ENCODE data around the gene ABCD4. TPM values are rescaled to one million over a fixed set of nuclear protein-coding genes. Genes with fewer than 3 reads are reported as not detected.
"Not testable (repeated sequence)": the region's sequence is repeated elsewhere in the genome, so short reads cannot be mapped to it uniquely, and the experiment has no call there.

Gene ABCD4
- total RNA-seq, 1 donor from 2014 or later, result 113 TPM

GRCh38 chr14:74348241-74348734 is 45.6 kb upstream of the ABCD4 start, which contains the start of gene VRTN:
VRTN (plus strand) TSS chr14:74348471; CDS start chr14:74356784, 8,313 bp downstream.
- no peak within 1 kb of the TSS for H3K4me3 Mint-ChIP-seq
- TF ChIP-seq CTCF (IDR thresholded peaks at IDR 0.05; ENCODE audit: unreplicated experiment), result no peak
- H3K27me3 Mint-ChIP-seq (ENCODE audit: low read depth), result peaks cover 40% of the 10 kb centered on the region
- H3K27ac Mint-ChIP-seq, result no peak within 1 kb of the TSS
- H3K36me3 Mint-ChIP-seq, result no peaks in the 10 kb centered on the region
- H3K4me1 Mint-ChIP-seq, result peaks cover 12% of the 10 kb centered on the region
- H3K9me3 Mint-ChIP-seq, result no peaks in the 10 kb centered on the region
- no peak for DNase-seq (ENCODE audit: low spot score in 2 of 2, unreplicated experiment in 2 of 2)

GRCh38 chr14:74347795-74348100 is 45.0 kb upstream of the ABCD4 start:
- Mint-ChIP-seq H3K36me3 (no peaks in the 10 kb centered on the region), H3K27ac (no peak overlapping the region), H3K27me3 (ENCODE audit: low read depth) (peaks cover 39% of the 10 kb centered on the region), H3K4me3 (no peak overlapping the region), H3K4me1 (peaks cover 12% of the 10 kb centered on the region), H3K9me3 (no peaks in the 10 kb centered on the region)
- no peak for TF ChIP-seq CTCF (IDR thresholded peaks at IDR 0.05; ENCODE audit: unreplicated experiment)
- DNase-seq (ENCODE audit: low spot score in 2 of 2, unreplicated experiment in 2 of 2), result no peak

GRCh38 chr14:74347097-74347794 is 44.5 kb upstream of the ABCD4 start:
- no peak overlapping the region for H3K27ac Mint-ChIP-seq
- no peaks in the 10 kb centered on the region for H3K9me3 Mint-ChIP-seq
- no peak for DNase-seq (ENCODE audit: low spot score in 2 of 2, unreplicated experiment in 2 of 2)
- H3K4me3 Mint-ChIP-seq, result no peak overlapping the region
- peaks cover 12% of the 10 kb centered on the region for H3K4me1 Mint-ChIP-seq
- H3K36me3 Mint-ChIP-seq, result no peaks in the 10 kb centered on the region
- no peak for TF ChIP-seq CTCF (IDR thresholded peaks at IDR 0.05; ENCODE audit: unreplicated experiment)
- H3K27me3 Mint-ChIP-seq (ENCODE audit: low read depth), result peaks cover 35% of the 10 kb centered on the region

GRCh38 chr14:74346341-74346740 is 43.6 kb upstream of the ABCD4 start:
- H3K4me1 Mint-ChIP-seq, result peaks cover 12% of the 10 kb centered on the region
- no peak overlapping the region for H3K4me3 Mint-ChIP-seq
- no peaks in the 10 kb centered on the region for H3K36me3 Mint-ChIP-seq
- H3K9me3 Mint-ChIP-seq, result no peaks in the 10 kb centered on the region
- peaks cover 35% of the 10 kb centered on the region for H3K27me3 Mint-ChIP-seq (ENCODE audit: low read depth)
- no peak for DNase-seq (ENCODE audit: low spot score in 2 of 2, unreplicated experiment in 2 of 2)
- no peak overlapping the region for H3K27ac Mint-ChIP-seq
- TF ChIP-seq CTCF (IDR thresholded peaks at IDR 0.05; ENCODE audit: unreplicated experiment), result no peak

GRCh38 chr14:74333909-74334308 is 31.2 kb upstream of the ABCD4 start:
- no peak overlapping the region for H3K4me3 Mint-ChIP-seq
- no peak for DNase-seq (ENCODE audit: low spot score in 2 of 2, unreplicated experiment in 2 of 2)

GRCh38 chr14:74329950-74330552 is 27.3 kb upstream of the ABCD4 start:
- not testable (repeated sequence) for H3K9me3 Mint-ChIP-seq; H3K4me3 Mint-ChIP-seq; H3K27ac Mint-ChIP-seq; DNase-seq (ENCODE audit: low spot score in 2 of 2, unreplicated experiment in 2 of 2); H3K36me3 Mint-ChIP-seq; H3K27me3 Mint-ChIP-seq (ENCODE audit: low read depth)
- peaks cover 27% of the 10 kb centered on the region for H3K4me1 Mint-ChIP-seq

More at GRCh38 chr14:74333909-74334308, 31.2 kb upstream of the ABCD4 start:
- H3K36me3 Mint-ChIP-seq, result no peaks in the 10 kb centered on the region
- H3K27ac Mint-ChIP-seq, result no peak overlapping the region
- peaks cover 2% of the 10 kb centered on the region for H3K27me3 Mint-ChIP-seq (ENCODE audit: low read depth)
- H3K9me3 Mint-ChIP-seq, result no peaks in the 10 kb centered on the region
- no peaks in the 10 kb centered on the region for H3K4me1 Mint-ChIP-seq
- no peak for TF ChIP-seq CTCF (IDR thresholded peaks at IDR 0.05; ENCODE audit: unreplicated experiment)

Measured in mesothelial cell of epicardium (in vitro differentiated cells).